HL-60 (cell line): ENCODE measurements around the gene CD109.

Experiments used
- DNase-seq, 2 experiments: peaks; one replicate each; pipeline ENCODE4 v3.0.0-alpha.2; 2010 to 2020; ENCODE audit warnings: low read depth in 1 of 2, low spot score in 1 of 2
- H3K27ac ChIP-seq: fragments of 250-450 bp; sonication (Bioruptor Pico); replicated peaks from 2 replicates; pipeline ENCODE4 v1.5.1; 2020; ENCODE audit warnings: mild to moderate bottlenecking, moderate library complexity
- H3K27me3 ChIP-seq: fragments of 250-450 bp; sonication (Bioruptor Pico); 2 replicates; pipeline ENCODE4 v1.5.1; 2021; ENCODE audit warnings: mild to moderate bottlenecking, moderate library complexity; ENCODE audit not compliant: insufficient read depth, poor library complexity, severe bottlenecking
- H3K4me3 ChIP-seq: replicated peaks from 2 replicates; pipeline ENCODE4 v1.5.1; 2011; ENCODE audit warnings: mild to moderate bottlenecking, control low read depth, low read length; ENCODE audit not compliant: insufficient read depth
- CTCF ChIP-seq: IDR thresholded peaks from one replicate; pipeline ENCODE4 v1.5.1; 2011; ENCODE audit warnings: low read length, control low read depth, inconsistent platforms; ENCODE audit not compliant: insufficient read depth
- GABPA ChIP-seq: IDR thresholded peaks from 2 replicates; pipeline ENCODE4 v1.6.1; 2012; ENCODE audit warnings: low read depth
- POLR2AphosphoS5 ChIP-seq: IDR thresholded peaks from 2 replicates; pipeline ENCODE4 v1.6.1; 2012; ENCODE audit warnings: low read depth
- REST ChIP-seq: IDR thresholded peaks from 2 replicates; pipeline ENCODE4 v1.6.1; 2012; ENCODE audit warnings: low read depth; ENCODE audit not compliant: insufficient replicate concordance
- SPI1 ChIP-seq: IDR thresholded peaks from 2 replicates; pipeline ENCODE4 v1.6.1; 2012; ENCODE audit warnings: low read depth, mild to moderate bottlenecking, borderline replicate concordance

The CD109 gene

GRCh38 chr6:73857341-73857890 is 161.4 kb downstream of the CD109 start:
- no peaks in the 10 kb centered on the region for H3K27me3 ChIP-seq
- DNase-seq = no peak
- no peak overlapping the region for H3K4me3 ChIP-seq
- no peak for TF ChIP-seq POLR2AphosphoS5
- TF ChIP-seq SPI1 = no peak
- no peak for TF ChIP-seq REST
- no peak for TF ChIP-seq CTCF
- no peak for TF ChIP-seq GABPA
- no peak overlapping the region for H3K27ac ChIP-seq

- Histone ChIP-seq H3K27ac (no peak overlapping the region), H3K4me3 (no peak overlapping the region), H3K27me3 (no peaks in the 10 kb centered on the region)
- TF ChIP-seq CTCF = no peak
- DNase-seq = no peak
These were observed 162.4 kb downstream of the CD109 start for GRCh38 chr6:73858376-73858775.

- TF ChIP-seq POLR2AphosphoS5 (no peak), SPI1 (no peak), REST (no peak), CTCF (no peak), GABPA (no peak)
- no peak overlapping the region for H3K27ac ChIP-seq
- no peaks in the 10 kb centered on the region for H3K27me3 ChIP-seq
- H3K4me3 ChIP-seq = no peak overlapping the region
- DNase-seq = no peak
These were observed 164.3 kb downstream of the CD109 start for GRCh38 chr6:73860303-73860702.

- no peak overlapping the region for H3K27ac ChIP-seq
- no peak for DNase-seq
- H3K27me3 ChIP-seq = no peaks in the 10 kb centered on the region
- TF ChIP-seq GABPA (no peak), REST (no peak), SPI1 (no peak), CTCF (no peak), POLR2AphosphoS5 (no peak)
- H3K4me3 ChIP-seq = no peak overlapping the region
These were observed 170.3 kb downstream of the CD109 start for GRCh38 chr6:73866305-73866704.
